NT2/D1 (cell line): ENCODE measurements around the gene TP53I3.

Source experiments
- SUZ12 ChIP-seq: IDR thresholded peaks from 2 replicates; pipeline ENCODE4 v1.6.1; 2011; ENCODE audit not compliant: insufficient read length, insufficient read depth; ENCODE audit errors: extremely low read depth
- ZNF274 ChIP-seq: IDR thresholded peaks from 2 replicates; pipeline ENCODE4 v1.6.1; 2011; ENCODE audit warnings: mild to moderate bottlenecking, low read depth, low read length

GRCh38 chr2:24086241-24086640, 1.6 kb upstream of the TP53I3 start:
- TF ChIP-seq SUZ12 (no peak), ZNF274 (no peak)
